B cell (primary cell): ENCODE measurements around the gene SDR9C7. TPM values are rescaled to one million over a fixed set of nuclear protein-coding genes. Genes with fewer than 3 reads are reported as not detected.
"Not testable (repeated sequence)": the region's sequence is repeated elsewhere in the genome, so short reads cannot be mapped to it uniquely, and the experiment has no call there.

Experiments
- ATAC-seq: fragments of 200-7000 bp; cut with Tn5 transposase; one replicate; pipeline ENCODE4 v1.10.0; 2021; ENCODE audit warnings: low read depth, mild to moderate bottlenecking, moderate number of reproducible peaks, moderate library complexity
- CTCF ChIA-PET: fragments of 350-600 bp; sonication (Branson Sonifier 250); formaldehyde crosslinking; loops from one replicate; lab custom pipeline; 2021; ENCODE audit warnings: antibody characterized with exemption, inconsistent platforms; lab: Charles Lee
- POLR2A ChIA-PET: fragments of 350-600 bp; sonication (Branson Sonifier 250); formaldehyde crosslinking; loops from one replicate; lab custom pipeline; 2021; ENCODE audit warnings: antibody characterized with exemption; lab: Charles Lee
- DNase-seq: peaks from one replicate; pipeline ENCODE4 v3.0.0; 2013
- H2AFZ ChIP-seq: 2 replicates; pipeline ENCODE4 v1.6.1; 2012; ENCODE audit warnings: mild to moderate bottlenecking, low read depth, low read length; ENCODE audit not compliant: insufficient read depth, poor library complexity, severe bottlenecking
- H3K27ac ChIP-seq, 2 donors: 1 replicate in 1 of 2; 2 replicates in 1 of 2; pipeline ENCODE4 v1.5.1; 2012 to 2013; ENCODE audit warnings: low read length in 2 of 2, mild to moderate bottlenecking in 2 of 2, moderate library complexity in 1 of 2
- H3K27me3 ChIP-seq, 4 experiments: fragments of 200-600 bp in 1 of 4; sonication (generic) in 1 of 4; replicated peaks in 1 of 4; 1 replicate in 2 of 4; 2 replicates in 2 of 4; pipeline versions ENCODE4 v1.6.1 to v1.7.0; 2013 to 2016; ENCODE audit warnings: low read length in 3 of 4, mild to moderate bottlenecking in 2 of 4, mixed read lengths in 1 of 4, moderate library complexity in 1 of 4; ENCODE audit not compliant: insufficient read depth in 4 of 4, control insufficient read depth in 3 of 4; ENCODE audit errors: control extremely low read depth in 1 of 4
- H3K36me3 ChIP-seq, 2 experiments: replicated peaks in 1 of 2; 1 replicate in 1 of 2; 2 replicates in 1 of 2; pipeline versions ENCODE4 v1.6.1 to v1.7.1; 2013; ENCODE audit warnings: low read length in 1 of 2; ENCODE audit not compliant: insufficient read depth in 2 of 2, control insufficient read depth in 1 of 2; ENCODE audit errors: control extremely low read depth in 1 of 2, extremely low read depth in 1 of 2
- H3K4me1 ChIP-seq, 2 donors: fragments of 200-600 bp in 1 of 2; sonication (generic) in 1 of 2; 1 replicate in 1 of 2; 2 replicates in 1 of 2; pipeline versions ENCODE4 v1.5.1 to v1.6.1; 2013 to 2017; ENCODE audit warnings: low read length in 2 of 2; ENCODE audit not compliant: control insufficient read depth in 2 of 2, insufficient read depth in 2 of 2
- H3K4me2 ChIP-seq: replicated peaks from 2 replicates; pipeline ENCODE3; 2012; ENCODE audit warnings: mild to moderate bottlenecking, low read depth, low read length; ENCODE audit not compliant: poor library complexity, severe bottlenecking
- H3K4me3 ChIP-seq, 5 experiments: fragments of 200-600 bp in 1 of 5; sonication (generic) in 1 of 5; 1 replicate in 3 of 5; 2 replicates in 2 of 5; pipeline versions ENCODE4 v1.5.1 to v1.7.0; 2011 to 2016; ENCODE audit warnings: low read length in 4 of 5, mild to moderate bottlenecking in 4 of 5, low read depth in 2 of 5, control low read depth in 1 of 5, moderate library complexity in 1 of 5; ENCODE audit not compliant: insufficient read depth in 1 of 5; ENCODE audit errors: control extremely low read depth in 1 of 5, extremely low read depth in 1 of 5
- H3K79me2 ChIP-seq: fragments of 200-600 bp; sonication (generic); one replicate; pipeline ENCODE4 v1.6.0; 2016; ENCODE audit warnings: low read length; ENCODE audit not compliant: control insufficient read depth, insufficient read depth
- H3K9ac ChIP-seq: fragments of 200-600 bp; sonication (generic); 2 replicates; pipeline ENCODE4 v1.6.1; 2017; ENCODE audit warnings: mild to moderate bottlenecking, low read length, moderate library complexity
- H3K9me3 ChIP-seq, 3 donors: one replicate each; pipeline versions ENCODE4 v1.6.1 to v1.7.1; 2013; ENCODE audit warnings: low read length in 2 of 3; ENCODE audit not compliant: control insufficient read depth in 2 of 3, insufficient read depth in 1 of 3; ENCODE audit errors: control extremely low read depth in 1 of 3
- H4K20me1 ChIP-seq: 2 replicates; pipeline ENCODE4 v1.6.0; 2012; ENCODE audit warnings: mild to moderate bottlenecking, low read length; ENCODE audit not compliant: insufficient read depth, control insufficient read depth, poor library complexity, severe bottlenecking
- H3K27ac Mint-ChIP-seq: one replicate; pipeline ENCODE4 v1.8.0; 2021; ENCODE audit warnings: mixed read lengths
- H3K27me3 Mint-ChIP-seq: one replicate; pipeline ENCODE4 v1.8.0; 2021; ENCODE audit warnings: mixed read lengths
- H3K4me1 Mint-ChIP-seq: one replicate; pipeline ENCODE4 v1.8.0; 2021; ENCODE audit warnings: mixed read lengths
- H3K4me3 Mint-ChIP-seq: one replicate; pipeline ENCODE4 v1.8.0; 2021; ENCODE audit warnings: mixed read lengths
- H3K9me3 Mint-ChIP-seq: one replicate; pipeline ENCODE4 v1.8.0; 2022; ENCODE audit warnings: mixed read lengths; ENCODE audit not compliant: insufficient read depth
- CTCF ChIP-seq: fragments of 200-600 bp; IDR thresholded peaks from one replicate; pipeline ENCODE4 v1.8.0; 2022; ENCODE audit warnings: antibody characterized with exemption, mild to moderate bottlenecking
- EZH2 ChIP-seq: IDR thresholded peaks from 2 replicates; pipeline ENCODE4 v1.6.1; 2012; ENCODE audit warnings: borderline replicate concordance, low read depth, mild to moderate bottlenecking, moderate library complexity, low read length; ENCODE audit not compliant: insufficient read depth, poor library complexity, severe bottlenecking
- WGBS: methylation state at CpG from one replicate; pipeline ENCODE4 v1.1.5; 2013; ENCODE audit warnings: missing lambda C conversion rate; ENCODE audit not compliant: insufficient coverage; 5-methylcytosine and 5-hydroxymethylcytosine counted together
- intact Hi-C: fragments of 100-400 bp; cut with micrococcal nuclease; formaldehyde crosslinking; loops from one replicate; pipeline ENCODE4 v1.10.0; 2022
- polyA plus RNA-seq: library from polyadenylated mRNA; depleted of rRNA; stranded (reverse); fragments of >200 nt; gene quantifications from 2 replicates; pipeline ENCODE4 v1.2.3, GENCODE V29; 2012
- total RNA-seq, 2 donors: library from RNA; stranded (reverse); fragments of 120-200 nt in 1 of 2; gene quantifications; 1 replicate in 1 of 2; 2 replicates in 1 of 2; pipeline versions ENCODE4 v1.2.3 to v1.2.4, GENCODE V29; 2013 to 2022

The SDR9C7 gene
- total and polyA plus RNA-seq, 2 donors (not counting 1 experiment from before 2014, with no cell fraction given), result not detected

- Mint-ChIP-seq H3K27me3 (peaks cover 5% of the 10 kb centered on the region), H3K27ac (no peak overlapping the region), H3K4me1 (no peaks in the 10 kb centered on the region), H3K4me3 (no peak overlapping the region), H3K9me3 (peaks cover 9% of the 10 kb centered on the region)
- intact Hi-C loops, result no loop called here
- ATAC-seq (no peak), DNase-seq (no peak)
- Histone ChIP-seq H3K4me3 (no peak overlapping the region), H3K27ac (no peak overlapping the region), H3K36me3 (no peaks in the 10 kb centered on the region), H3K27me3 (peaks cover 0 to 6% (median 1%) of the 10 kb centered on the region in 4 experiments), H3K9me3 (peaks cover 0 to 3% (median 0%) of the 10 kb centered on the region in 3 donors), H3K4me2 (no peak overlapping the region), H3K4me1 (no peaks in the 10 kb centered on the region), H4K20me1 (no peaks in the 10 kb centered on the region), H3K9ac (no peak overlapping the region), H2AFZ (no peak overlapping the region), H3K79me2 (no peaks in the 10 kb centered on the region)
- CTCF ChIA-PET, result no interaction called here
- POLR2A ChIA-PET, result no interaction called here
- 67% methylated on average over 1 of the region's 1 CpG for WGBS
- no peak for TF ChIP-seq EZH2
- no peak for TF ChIP-seq CTCF
These were observed 12.9 kb downstream of the SDR9C7 start for GRCh38 chr12:56921346-56921745.

- H3K4me2 ChIP-seq, POLR2A ChIA-PET, CTCF ChIA-PET, H3K4me1 ChIP-seq, H3K4me3 ChIP-seq, H2AFZ ChIP-seq, H3K9me3 ChIP-seq, intact Hi-C loops, H3K36me3 ChIP-seq, H3K9ac ChIP-seq, H3K9me3 Mint-ChIP-seq, H4K20me1 ChIP-seq, H3K79me2 ChIP-seq, DNase-seq, H3K27ac ChIP-seq, H3K27me3 Mint-ChIP-seq, H3K27ac Mint-ChIP-seq, ATAC-seq, H3K27me3 ChIP-seq, H3K4me1 Mint-ChIP-seq, H3K4me3 Mint-ChIP-seq: not testable (repeated sequence)
- no CpG with 5 or more reads among the region's 3 CpGs for WGBS
These were observed 16.1 kb downstream of the SDR9C7 start for GRCh38 chr12:56918139-56918538.
